ENCODE data around the gene ELOVL5.

Gene ELOVL5

DNA sequence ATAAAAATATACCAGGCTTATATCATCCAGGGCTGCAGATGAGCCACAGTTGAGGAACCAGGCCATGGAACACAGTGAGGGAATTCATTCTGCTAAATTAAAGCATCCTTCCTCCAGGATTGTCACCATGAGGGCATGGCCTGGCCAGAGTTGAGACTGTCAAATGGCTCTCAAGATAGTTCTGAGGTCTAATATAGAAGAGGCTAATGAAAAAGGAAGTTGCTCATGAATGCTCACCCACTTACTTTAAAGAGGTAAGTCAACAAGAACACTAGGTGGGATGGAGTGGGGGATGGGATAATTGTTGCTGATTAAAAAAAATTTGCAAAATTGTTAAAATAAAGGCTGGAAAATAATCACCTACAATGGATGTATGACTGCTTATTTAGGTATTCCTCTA lies 128.1 kb downstream of the ELOVL5 start:
- TF ChIP-seq, protein P1, sequence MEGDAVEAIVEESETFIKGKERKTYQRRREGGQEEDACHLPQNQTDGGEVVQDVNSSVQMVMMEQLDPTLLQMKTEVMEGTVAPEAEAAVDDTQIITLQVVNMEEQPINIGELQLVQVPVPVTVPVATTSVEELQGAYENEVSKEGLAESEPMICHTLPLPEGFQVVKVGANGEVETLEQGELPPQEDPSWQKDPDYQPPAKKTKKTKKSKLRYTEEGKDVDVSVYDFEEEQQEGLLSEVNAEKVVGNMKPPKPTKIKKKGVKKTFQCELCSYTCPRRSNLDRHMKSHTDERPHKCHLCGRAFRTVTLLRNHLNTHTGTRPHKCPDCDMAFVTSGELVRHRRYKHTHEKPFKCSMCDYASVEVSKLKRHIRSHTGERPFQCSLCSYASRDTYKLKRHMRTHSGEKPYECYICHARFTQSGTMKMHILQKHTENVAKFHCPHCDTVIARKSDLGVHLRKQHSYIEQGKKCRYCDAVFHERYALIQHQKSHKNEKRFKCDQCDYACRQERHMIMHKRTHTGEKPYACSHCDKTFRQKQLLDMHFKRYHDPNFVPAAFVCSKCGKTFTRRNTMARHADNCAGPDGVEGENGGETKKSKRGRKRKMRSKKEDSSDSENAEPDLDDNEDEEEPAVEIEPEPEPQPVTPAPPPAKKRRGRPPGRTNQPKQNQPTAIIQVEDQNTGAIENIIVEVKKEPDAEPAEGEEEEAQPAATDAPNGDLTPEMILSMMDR (IDR thresholded peaks at IDR 0.05; ENCODE audit: low read depth, low read length, missing control alignments), result no peak
- Histone ChIP-seq H3K36me3 (replicated peaks) (no peaks in the 10 kb centered on the region), H3K4me3 (ENCODE audit: low read depth, low read length) (no peak overlapping the region), H3K27me3 (replicated peaks) (no peaks in the 10 kb centered on the region), H3K27ac (no peak overlapping the region)
- DNase-seq, result no peak
- in situ Hi-C loops (cut with HindIII; ENCODE audit: low pct_ligation_motif_present, low sequenced_read_pairs), result no loop called here

All from brain microvascular endothelial cell (primary cell).